Suppressor macrophage treated with lipopolysaccharide for 1 hour (primary cell): ENCODE results near the gene SYNC.
A peak's percentile ranks its signal among the peaks of the same experiment; 100 is the strongest.
"Not testable (repeated sequence)": the region's sequence is repeated elsewhere in the genome, so short reads cannot be mapped to it uniquely, and the experiment has no call there.

Experiments
- DNase-seq, 3 donors: peaks; one replicate each; pipeline ENCODE4 v3.0.0-alpha.2; 2020 to 2022

Gene SYNC

DNA sequence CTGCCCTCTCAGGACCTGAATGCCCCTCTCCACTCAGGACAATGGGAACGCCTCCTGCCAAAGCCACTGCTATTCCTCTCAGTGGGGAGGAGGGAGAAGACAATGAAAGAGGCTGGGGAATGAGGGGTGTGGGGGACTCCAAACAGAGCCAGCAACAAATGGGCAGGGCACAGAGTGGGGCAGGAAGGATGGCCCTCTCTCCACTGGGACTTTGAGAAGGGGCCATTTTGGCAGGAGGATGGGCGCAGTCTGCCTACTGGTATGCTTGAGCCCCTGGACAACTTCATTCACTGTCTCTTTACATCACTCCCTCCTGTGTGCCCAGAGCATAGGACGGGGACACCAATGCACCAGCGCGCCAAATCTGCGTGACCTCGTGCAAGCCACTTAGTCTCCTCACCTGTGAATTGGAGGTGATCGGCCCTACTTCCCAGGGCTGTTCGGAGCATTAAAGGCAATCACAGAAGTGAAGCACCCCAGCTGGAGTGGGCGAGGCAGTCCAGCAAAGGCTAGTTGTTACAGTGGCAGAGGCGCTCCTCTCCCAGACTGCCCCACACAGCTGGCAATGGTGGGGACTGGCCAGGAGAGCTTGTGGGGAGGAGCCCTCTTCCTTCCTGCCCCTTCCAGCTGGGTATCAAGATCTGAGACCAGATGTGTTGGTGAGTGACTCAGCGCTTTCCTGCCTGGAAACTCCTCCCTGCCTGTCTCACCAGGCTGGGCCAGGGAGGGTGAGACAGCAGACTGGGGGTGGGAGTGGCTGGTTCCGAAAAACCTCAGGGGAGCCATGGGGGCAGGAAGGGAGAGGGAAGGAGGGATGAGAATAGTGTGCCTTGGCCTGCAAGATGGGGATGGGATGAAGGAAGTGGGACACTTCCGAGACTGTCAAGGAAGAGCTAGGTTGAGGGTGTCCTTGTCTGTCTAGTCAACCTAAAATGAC lies 22.4 kb upstream of the SYNC start:
- DNase-seq, result peak; percentile 83 to 88 (median 86)

DNA sequence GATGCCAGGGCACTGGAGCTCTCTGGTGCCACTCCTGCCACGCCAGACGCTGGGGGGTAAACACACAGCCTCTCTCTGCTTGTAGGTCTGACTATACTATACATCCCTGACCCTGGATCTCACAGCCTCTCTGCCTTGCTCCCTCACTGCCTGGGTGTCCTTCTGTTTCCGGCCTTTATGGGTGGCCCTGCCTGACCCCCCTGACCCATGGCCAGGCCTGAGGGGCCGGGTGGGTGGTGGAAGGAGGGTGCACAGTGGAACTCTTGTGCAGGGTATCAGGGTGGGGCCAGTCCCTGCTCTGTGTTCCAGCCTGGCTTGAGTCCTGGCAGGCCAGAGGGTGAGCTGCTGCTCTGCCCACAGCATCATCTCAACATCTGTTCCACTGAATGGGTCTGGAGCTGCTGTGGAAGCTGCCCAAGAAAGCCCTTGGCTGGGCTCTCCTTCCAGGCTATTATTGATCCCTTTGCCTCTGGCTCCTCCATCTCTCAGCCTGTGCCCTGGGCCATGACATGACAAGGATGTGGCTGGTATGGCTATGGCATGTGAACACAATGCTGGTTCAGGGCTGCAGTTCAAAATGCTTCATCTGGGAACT lies 17.2 kb upstream of the SYNC start:
- DNase-seq, result no peak

DNA sequence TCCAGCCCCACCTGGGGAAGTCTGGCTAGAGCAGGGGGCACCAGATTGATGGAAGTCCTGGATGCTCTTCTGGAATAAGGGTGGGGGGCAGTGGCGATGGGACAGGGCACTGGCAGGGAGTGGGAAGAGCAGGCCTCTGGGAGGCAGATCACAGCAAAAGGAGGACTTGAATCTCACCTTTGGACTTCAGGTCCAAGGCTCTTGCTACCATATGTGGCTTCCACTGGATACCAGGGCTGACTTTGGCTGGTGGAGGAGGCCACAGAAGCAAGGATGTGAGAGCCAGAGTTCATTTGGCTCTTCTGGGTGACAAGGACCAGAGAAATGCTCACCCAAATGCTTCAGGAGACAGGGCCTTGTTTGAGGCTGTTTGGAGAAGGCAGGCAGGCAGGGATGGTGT lies 16.0 kb upstream of the SYNC start:
- DNase-seq, result no peak

DNA sequence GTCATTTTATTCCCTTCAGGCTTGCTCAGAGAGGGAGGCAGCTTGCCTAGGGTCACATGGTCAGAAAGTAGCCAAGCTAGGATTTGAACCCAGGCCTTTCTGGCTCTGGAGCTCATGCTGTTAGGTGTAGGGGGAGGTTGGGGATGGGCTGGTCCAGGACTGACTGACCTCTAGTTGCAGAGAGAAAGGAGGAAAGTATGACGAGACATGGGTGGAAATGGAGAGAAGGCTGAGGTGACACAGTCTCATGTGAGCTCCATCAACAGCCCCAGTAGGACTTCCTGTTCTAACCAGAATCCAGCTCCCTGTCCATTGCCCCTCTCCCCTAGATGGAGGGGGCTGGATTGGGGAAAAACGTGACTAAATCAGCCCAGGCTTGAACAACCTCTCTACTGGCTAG lies 15.5 kb upstream of the SYNC start:
- peak; percentile 32 to 59 (median 56) for DNase-seq

DNA sequence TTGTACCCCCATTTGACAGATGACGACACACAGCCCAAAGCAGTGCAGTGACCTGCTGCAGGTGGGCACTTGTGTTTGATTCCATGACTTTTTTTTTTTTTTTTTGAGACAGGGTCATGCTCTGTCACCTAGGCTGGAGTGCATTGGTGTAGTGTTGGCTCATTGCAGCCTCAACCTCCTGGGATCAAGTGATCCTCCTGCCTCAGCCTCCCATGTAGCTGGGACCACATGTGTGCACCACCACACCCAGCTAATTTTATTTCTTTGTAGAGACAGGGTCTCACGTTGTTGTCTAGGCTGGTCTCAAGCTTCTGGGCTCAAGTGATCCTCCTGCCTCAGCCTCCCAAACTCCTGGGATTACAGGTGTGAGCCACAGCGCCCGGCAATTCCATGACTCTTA lies 14.9 kb upstream of the SYNC start:
- no peak for DNase-seq

DNA sequence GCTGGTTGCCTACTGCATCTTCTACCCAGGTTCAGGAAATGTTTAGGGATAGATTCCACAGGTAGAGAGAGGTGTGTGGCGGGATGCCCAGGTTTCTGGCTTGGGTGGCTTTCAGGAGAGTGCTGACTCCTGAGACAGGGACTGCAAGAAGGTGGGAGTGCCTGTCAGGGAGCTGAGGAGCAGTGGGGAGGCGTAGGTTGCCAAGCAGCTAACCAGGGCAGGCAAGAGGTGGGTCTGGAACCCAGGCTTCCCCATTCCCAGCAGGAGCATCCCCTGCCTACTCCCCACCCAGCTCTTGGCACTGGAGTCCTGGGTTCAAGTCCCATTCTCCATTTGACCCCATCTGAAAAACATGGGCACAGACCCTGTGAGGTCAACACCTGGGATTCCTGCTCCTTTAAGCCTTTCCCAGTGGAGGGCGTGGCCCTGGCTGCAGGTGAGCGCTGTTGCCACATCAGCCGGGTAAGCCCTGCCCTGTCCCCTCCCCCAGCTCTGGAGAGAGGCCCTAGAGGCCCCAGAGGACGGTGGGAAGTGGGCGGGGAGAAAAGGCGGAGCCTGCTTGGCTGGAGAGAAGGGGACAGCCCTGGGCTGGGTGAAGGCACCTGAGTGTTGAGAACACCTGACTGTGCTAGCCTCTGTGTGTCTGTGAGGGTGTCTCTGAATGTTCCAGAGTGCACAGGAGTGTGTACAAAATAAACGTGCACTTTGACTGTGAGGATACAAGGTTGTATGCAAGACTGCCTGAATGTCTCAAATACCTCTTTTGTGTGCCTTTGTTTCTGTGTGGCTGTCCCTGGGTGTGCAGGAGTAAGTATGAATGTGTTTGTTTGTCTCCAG lies 14.0 kb upstream of the SYNC start:
- peak in 1 of 3 donors; percentile 33 for DNase-seq

DNA sequence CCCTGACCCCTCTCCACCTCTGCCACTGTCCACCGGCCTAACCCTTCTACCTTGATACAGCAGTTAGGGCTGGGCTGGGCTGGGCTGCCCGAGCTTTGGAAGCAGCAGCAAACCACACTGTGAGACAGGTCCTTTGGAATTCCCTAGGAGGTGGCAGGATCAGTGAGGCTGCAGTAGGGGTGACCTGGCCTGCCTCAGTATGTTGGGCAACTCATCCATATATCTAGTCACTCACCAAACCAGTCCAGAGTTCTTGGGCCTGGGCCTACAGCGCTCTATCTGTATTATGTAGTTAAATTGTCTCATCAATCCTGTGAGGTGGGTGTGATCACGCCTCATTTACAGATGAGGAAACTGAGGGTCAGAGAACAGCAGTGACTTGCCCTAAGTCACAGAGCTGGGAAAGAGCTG lies 13.3 kb upstream of the SYNC start:
- no peak for DNase-seq

DNA sequence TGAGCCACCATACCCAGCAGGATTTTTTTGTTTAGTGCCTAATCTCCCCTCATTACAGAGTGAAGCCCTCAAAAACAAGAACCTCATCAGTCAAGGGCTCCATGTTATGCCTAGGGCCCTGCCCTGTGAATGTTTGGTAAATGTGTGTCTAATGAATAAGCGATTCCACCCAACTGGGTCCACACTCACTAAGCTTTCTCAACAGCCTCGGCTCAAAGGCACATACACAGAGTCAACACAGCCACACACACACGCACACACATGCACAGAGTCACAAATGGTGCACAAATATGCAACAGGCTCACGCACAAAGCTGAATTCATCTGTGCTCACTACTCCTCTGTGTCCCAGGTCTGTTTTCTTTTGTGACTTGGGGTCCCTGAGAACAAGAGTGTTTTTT lies 11.7 kb upstream of the SYNC start:
- DNase-seq, result no peak

DNA sequence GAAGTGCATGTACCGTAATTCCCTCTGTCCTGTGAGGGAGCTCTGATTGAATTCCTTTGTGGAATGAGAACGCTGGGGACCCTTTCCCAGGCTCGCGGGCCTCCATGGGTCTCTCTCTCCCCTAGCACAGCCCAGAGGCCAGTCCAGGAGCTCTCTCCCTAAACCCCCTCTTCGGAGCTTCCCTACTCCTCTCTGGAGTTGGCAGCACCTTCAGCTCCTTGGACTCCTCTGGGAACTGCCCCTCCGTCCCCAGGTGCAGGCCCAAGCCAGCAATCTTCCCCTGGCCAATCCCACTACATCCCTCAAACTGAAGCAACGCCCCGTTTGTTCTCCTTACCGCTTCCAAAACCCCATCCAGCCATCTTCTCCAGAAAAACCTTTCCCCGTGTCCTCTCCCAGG lies 10.5 kb upstream of the SYNC start:
- no peak for DNase-seq

DNA sequence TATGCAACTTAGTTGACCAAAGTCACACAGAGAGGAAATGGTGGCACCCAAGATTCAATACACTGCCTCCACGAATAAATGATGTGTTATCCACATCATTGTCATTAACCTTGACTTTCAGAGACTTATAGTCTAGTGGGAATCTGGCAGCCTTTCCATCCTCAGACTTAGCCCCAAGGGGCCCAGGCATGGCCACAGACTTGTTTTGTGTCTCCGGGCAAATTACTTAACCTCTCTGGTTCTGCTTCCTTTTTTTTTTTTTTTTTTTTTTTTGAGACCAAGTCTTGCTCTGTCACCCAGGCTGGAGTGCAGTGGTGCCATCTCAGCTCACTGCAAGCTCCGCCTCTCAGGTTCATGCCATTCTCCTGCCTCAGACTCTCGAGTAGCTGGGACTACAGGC lies 8.7 kb upstream of the SYNC start:
- DNase-seq, result peak; percentile 32 to 48 (median 38)

DNA sequence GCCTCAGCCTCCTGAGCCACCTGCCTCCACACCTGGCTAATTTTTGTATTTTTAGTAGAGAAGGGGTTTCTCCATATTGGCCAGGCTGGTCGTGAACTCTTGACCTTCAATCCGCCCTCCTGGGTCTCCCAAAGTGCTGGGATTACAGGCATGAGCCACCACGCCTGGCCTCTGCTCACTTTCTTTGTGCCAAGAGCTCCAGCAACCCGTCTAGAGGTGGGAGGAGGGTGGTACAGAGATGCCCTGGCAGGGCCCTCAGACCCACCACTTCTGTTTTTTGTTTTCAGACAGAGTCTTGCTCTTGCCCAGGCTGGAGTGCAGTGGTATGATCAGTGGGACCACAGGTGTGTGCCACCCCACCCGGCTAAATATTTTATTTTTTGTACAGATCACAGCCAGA lies 6.9 kb upstream of the SYNC start:
- DNase-seq, result no peak

DNA sequence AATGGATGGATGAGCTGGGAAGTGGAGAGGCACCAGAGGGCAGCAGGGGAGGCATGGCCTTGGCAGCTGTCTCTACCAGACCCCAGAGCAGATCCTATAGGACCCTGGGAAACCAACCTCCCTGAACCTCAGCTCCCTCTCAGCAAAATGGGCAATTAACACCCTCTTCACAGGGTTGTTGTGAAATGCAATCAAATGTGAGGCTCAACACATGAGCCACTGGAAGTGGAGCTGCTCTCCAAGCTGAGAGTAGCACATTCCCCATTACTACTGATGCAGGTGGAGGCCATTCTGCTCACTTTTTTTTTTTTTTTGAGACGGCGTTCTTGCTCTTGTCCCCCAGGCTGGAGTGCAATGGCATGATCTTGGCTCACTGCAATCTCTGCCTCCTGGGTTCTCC lies 6.5 kb upstream of the SYNC start:
- no peak for DNase-seq

DNA sequence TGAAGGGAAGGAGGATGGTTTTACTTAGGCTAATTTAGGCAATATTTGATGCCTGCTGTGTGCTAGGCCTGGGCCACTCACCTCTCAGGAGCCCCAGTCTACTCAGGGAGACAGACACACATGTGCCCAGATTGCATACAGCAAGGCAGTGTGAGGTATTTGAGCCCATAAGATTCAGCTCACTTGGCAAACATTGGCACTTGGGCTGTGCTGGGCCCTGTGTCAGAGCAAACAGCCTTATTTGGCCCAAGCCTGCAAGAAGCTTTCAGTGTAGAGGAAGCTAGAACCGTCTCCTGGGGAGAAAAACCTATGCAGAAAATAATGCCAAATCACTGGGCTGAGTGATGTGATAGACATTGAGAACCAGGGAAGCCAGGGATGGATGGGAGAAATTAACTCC lies 3.9 kb upstream of the SYNC start:
- DNase-seq, result no peak

DNA sequence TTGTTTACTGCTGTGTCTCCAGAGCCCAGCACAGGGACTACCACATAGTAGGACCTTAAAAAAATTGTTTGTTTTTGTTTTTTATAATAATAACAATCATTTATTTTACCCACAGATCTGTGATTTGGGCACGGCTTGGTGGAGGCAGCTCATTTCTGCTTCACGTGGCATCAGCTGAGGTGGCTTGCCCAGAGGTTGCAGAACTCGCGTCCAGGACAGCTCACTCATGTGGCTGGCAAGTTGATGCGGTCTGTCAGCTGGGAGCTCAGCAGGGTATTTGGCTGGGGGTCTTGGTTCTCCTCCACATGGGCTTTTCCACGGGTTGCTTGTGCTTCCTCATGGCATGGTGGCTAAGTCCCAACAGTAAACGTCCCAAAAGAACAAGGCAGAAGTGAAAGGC lies 2.9 kb upstream of the SYNC start:
- no peak for DNase-seq

DNA sequence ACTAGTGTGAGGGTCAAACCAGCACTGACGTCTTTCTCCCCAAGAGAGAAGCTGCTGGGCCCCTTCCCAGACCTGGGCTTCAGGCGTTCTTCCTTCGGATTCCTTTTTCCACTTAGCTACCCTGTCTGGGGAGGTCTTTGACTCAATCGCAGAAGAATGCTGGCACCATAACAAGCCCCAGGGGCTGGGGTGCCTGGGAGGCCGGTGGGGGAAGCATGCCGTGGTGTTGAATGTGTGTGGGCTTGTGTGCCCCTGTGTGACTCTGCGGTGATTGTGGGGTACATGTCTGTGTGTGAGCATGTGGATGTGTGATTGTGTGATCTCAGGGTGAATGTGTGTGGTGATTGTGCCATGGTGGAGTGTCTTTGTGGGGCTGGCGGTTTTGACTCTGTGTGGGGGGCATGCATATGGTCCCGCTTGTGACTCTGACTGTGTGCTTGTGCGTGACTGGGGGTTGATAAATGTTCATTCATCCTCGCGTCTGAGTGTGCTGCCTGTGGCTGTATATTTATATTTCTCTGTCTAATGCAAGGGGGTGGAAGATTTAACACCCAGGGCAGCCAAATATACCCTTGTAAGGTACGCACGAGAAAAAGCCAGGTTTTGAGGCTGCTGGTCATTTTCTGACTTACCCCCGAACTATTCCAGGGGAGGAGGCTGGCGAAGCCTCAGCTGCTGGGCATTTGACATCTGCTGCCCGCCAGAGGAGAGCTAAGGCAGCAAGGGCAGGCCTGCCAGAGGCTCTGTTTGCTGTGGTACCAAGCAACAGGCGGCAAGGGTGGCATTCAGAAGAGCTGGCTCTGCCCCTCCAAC lies 1.1 kb upstream of the SYNC start:
- no peak for DNase-seq

DNA sequence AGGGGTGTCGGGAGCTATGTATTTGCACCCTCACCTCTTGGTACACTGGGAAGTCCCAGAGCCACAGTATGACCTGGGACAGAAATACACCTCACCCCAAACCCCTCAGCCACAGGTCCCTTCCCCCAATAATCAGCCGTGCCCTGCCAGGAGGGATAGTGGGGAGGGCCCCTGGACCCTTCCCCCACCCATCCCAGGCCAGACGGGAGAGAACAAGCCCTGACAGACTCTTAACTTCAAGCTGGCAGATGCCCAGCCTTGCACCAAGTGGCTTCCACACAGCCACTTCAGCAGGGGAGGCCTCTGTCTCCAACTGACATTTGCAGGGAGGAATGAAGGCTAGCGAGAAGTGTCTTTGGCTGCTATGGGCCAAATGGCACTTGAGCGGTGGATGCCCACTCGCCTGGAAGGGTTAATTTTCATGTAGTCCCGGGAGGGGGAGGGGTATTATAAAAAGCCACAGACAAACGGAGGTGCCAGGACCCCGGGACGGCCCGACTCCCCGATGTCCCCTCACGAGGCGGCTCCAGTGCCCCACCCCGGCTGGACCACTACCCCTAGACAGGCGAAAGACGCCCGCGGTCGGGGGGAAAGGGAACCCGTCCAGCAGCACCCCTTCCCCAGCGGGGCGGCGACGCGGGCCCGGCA lies 495 bp downstream of the SYNC start:
- DNase-seq, result no peak

DNA sequence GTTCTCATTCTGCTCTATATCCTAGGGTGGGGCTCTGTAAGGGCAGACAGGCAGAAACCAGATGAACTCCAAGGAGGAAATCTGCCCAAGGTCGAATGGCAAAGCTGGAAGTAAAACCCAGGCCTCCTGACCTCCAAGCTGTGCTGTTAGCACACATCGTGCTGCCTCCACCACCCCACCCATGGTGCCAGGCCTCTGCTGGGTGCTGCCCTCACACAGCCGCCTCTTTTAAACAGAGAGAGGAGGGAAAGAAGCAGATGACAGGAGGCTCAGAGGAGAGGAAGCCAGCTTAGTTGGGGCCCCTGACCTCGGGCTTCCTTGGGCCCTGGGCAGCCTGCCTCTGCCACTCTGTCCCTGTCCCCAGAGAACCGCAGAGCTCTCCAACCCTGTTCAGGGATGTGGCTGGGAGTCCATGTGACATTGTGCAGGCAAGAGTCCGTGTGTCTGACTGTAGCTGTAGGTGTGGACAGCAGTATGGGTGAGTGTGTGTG lies 1.1 kb downstream of the SYNC start:
- DNase-seq, result no peak

DNA sequence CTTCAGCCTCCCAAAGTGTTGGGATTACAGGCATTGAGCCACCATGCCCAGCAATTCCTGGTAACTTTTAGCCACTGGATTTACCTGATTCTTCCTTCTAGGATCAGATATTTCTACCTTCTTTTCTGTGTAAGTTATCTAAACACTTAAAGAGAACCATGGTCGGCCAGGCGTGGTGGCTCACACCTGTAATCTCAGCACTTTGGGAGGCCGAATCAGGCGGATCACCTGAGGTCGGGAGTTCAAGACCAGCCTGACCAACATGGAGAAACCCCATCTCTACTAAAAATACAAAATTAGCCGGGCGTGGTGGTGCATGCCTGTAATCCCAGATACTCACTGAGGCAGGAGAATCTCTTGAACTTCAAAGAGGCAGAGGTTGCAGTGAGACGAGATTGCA lies 5.6 kb downstream of the SYNC start:
- DNase-seq, result not testable (repeated sequence)

DNA sequence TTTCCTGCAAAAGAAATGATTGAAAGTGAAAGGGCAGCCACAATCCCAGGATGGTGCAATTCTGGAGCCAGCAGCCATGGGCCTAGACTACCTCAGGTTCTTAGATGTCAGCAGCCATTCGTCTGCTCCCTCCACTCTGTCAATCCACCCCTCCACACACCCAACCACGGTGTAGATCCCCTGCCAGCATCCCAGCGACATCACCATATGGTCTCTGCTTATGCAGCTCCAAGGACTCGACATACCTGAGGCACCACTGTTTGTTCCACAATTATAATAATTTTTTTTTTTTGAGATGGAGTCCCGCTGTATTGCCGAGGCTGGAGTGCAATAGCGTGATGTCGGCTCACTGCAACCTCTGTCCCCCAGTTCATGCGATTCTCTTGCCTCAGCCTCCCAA lies 6.5 kb downstream of the SYNC start:
- no peak for DNase-seq

DNA sequence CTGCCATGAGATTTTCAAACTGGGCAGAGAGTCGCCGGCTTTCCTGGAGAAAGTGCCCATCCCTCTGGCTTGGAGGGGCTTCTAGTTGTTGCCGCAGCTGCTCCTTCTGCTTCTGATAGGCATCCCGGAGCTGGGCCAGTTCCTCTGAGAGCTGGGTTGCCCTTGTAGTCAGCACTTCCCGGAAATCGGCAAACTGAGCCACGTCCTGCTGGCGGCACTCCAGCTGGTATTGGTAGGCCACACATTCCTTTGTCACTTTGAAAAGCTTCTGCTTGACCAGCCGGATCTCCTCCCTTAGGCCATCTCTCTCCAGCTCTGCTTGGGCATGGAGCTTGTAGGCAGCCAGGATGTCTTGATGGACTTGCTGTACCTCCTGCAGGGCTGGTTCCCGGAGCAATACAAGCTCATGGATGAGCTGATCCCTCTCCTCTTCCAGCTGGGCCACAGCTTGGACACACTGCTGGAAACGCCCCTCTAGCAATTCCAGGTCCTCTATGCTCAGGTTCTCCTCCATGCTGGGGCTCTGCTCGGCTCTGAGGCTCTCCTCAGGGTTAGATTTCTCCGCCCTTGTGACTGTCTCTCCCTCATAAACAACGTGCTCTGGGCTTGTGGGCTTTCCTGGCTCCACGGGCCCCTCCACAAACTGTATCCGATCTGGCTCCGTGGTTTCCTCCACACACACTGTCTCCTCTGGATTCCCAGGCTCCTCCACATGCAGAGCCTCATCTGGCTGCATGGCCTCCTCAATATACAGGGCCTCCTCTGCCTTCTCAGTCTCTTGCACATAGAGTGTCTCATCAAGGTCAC lies 7.3 kb downstream of the SYNC start:
- peak in 2 of 3 donors; percentile 37 to 64 for DNase-seq
